H9 (cell line): ENCODE results near the gene BLMH. TPM values are rescaled to one million over a fixed set of nuclear protein-coding genes. Genes with fewer than 3 reads are reported as not detected.

ENCODE experiments used
- DNase-seq: peaks from one replicate; pipeline ENCODE4 v3.0.0-alpha.2; 2017
- H2AFZ ChIP-seq: one replicate; pipeline ENCODE4 v1.6.1; 2013; ENCODE audit warnings: mild to moderate bottlenecking, low read length, control low read depth, moderate library complexity
- H2AK5ac ChIP-seq: 2 replicates; pipeline ENCODE4 v1.6.1; 2013; ENCODE audit warnings: low read length, control low read depth, mixed read lengths; ENCODE audit not compliant: insufficient read length
- H2BK120ac ChIP-seq: one replicate; pipeline ENCODE4 v1.6.1; 2013; ENCODE audit warnings: low read depth, mild to moderate bottlenecking, low read length, control low read depth, inconsistent platforms; ENCODE audit not compliant: poor library complexity, severe bottlenecking
- H2BK12ac ChIP-seq: 2 replicates; pipeline ENCODE4 v1.6.1; 2013; ENCODE audit warnings: low read length, control low read depth, mixed read lengths, low read depth; ENCODE audit not compliant: insufficient read length
- H2BK15ac ChIP-seq: 2 replicates; pipeline ENCODE4 v1.6.1; 2013; ENCODE audit warnings: low read depth, low read length, control low read depth
- H2BK20ac ChIP-seq: one replicate; pipeline ENCODE4 v1.6.1; 2013; ENCODE audit warnings: low read depth, mild to moderate bottlenecking, low read length, control low read depth, inconsistent platforms; ENCODE audit not compliant: poor library complexity, severe bottlenecking
- H2BK5ac ChIP-seq: 2 replicates; pipeline ENCODE4 v1.6.1; 2013; ENCODE audit warnings: low read length, control low read depth, mixed read lengths; ENCODE audit not compliant: insufficient read length
- H3K14ac ChIP-seq: 2 replicates; pipeline ENCODE4 v1.6.1; 2013; ENCODE audit warnings: low read length, control low read depth; ENCODE audit not compliant: insufficient read depth
- H3K18ac ChIP-seq: 2 replicates; pipeline ENCODE4 v1.6.1; 2013; ENCODE audit warnings: low read depth, mild to moderate bottlenecking, mixed read lengths, low read length, control low read depth; ENCODE audit not compliant: insufficient read length
- H3K23ac ChIP-seq: 2 replicates; pipeline ENCODE4 v1.6.1; 2013; ENCODE audit warnings: low read length, control low read depth, mixed read lengths, low read depth; ENCODE audit not compliant: insufficient read length
- H3K23me2 ChIP-seq: 2 replicates; pipeline ENCODE4 v1.6.1; 2013; ENCODE audit warnings: low read depth, mild to moderate bottlenecking, mixed read lengths, low read length, control low read depth; ENCODE audit not compliant: insufficient read length, poor library complexity, severe bottlenecking
- H3K27ac ChIP-seq: 2 replicates; pipeline ENCODE4 v1.5.1; 2013; ENCODE audit warnings: low read length, control low read depth, mixed read lengths, low read depth; ENCODE audit not compliant: insufficient read length
- H3K27me3 ChIP-seq: 2 replicates; pipeline ENCODE4 v1.6.1; 2013; ENCODE audit warnings: low read length, control low read depth, inconsistent platforms; ENCODE audit not compliant: insufficient read depth
- H3K4ac ChIP-seq: 2 replicates; pipeline ENCODE4 v1.6.1; 2013; ENCODE audit warnings: low read depth, mild to moderate bottlenecking, control low read depth, inconsistent platforms, low read length, moderate library complexity
- H3K4me1 ChIP-seq: 2 replicates; pipeline ENCODE4 v1.6.1; 2013; ENCODE audit warnings: low read length, control low read depth, inconsistent platforms; ENCODE audit not compliant: insufficient read depth
- H3K4me2 ChIP-seq: 2 replicates; pipeline ENCODE4 v1.6.1; 2013; ENCODE audit warnings: low read length, control low read depth, mixed read lengths; ENCODE audit not compliant: insufficient read length, insufficient read depth
- H3K56ac ChIP-seq: 2 replicates; pipeline ENCODE4 v1.6.1; 2013; ENCODE audit warnings: low read depth, mild to moderate bottlenecking, mixed read lengths, low read length, control low read depth; ENCODE audit not compliant: insufficient read length
- H3K79me1 ChIP-seq: 2 replicates; pipeline ENCODE4 v1.6.1; 2013; ENCODE audit warnings: low read depth, mild to moderate bottlenecking, moderate library complexity, low read length, control low read depth, inconsistent platforms; ENCODE audit not compliant: insufficient read depth, poor library complexity, severe bottlenecking
- H3K79me2 ChIP-seq: 2 replicates; pipeline ENCODE4 v1.6.1; 2013; ENCODE audit warnings: low read length, control low read depth, inconsistent platforms; ENCODE audit not compliant: insufficient read depth
- H3K9ac ChIP-seq: 2 replicates; pipeline ENCODE4 v1.6.1; 2013; ENCODE audit warnings: low read length, control low read depth, mixed read lengths; ENCODE audit not compliant: insufficient read length; ENCODE audit errors: extremely low read depth
- H3K9me3 ChIP-seq: one replicate; pipeline ENCODE4 v1.6.1; 2013; ENCODE audit warnings: low read depth, low read length, inconsistent platforms; ENCODE audit not compliant: control insufficient read depth
- H3T11ph ChIP-seq: one replicate; pipeline ENCODE4 v1.6.1; 2013; ENCODE audit warnings: mild to moderate bottlenecking, low read length, control low read depth, inconsistent platforms
- H4K20me1 ChIP-seq: one replicate; pipeline ENCODE4 v1.6.1; 2013; ENCODE audit not compliant: control insufficient read depth, insufficient read length, insufficient read depth
- H4K5ac ChIP-seq: 2 replicates; pipeline ENCODE4 v1.6.1; 2013; ENCODE audit warnings: low read depth, mild to moderate bottlenecking, mixed read lengths, low read length, control low read depth; ENCODE audit not compliant: insufficient read length
- H4K8ac ChIP-seq: replicated peaks from 2 replicates; pipeline ENCODE4 v1.6.1; 2013; ENCODE audit warnings: low read length, control low read depth, mixed read lengths, low read depth; ENCODE audit not compliant: insufficient read length
- H4K91ac ChIP-seq: 2 replicates; pipeline ENCODE4 v1.6.1; 2013; ENCODE audit warnings: low read depth, mild to moderate bottlenecking, moderate library complexity, mixed read lengths, low read length, control low read depth; ENCODE audit not compliant: insufficient read length
- H3K27ac Mint-ChIP-seq, 3 experiments: 2 replicates in 2 of 3; 3 replicates in 1 of 3; pipeline ENCODE4 v1.8.0; 2020 to 2021; ENCODE audit warnings: mixed read lengths in 3 of 3, mild to moderate bottlenecking in 1 of 3, moderate library complexity in 1 of 3
- H3K27me3 Mint-ChIP-seq: 2 replicates; pipeline ENCODE4 v1.8.0; 2021; ENCODE audit warnings: low read depth, mild to moderate bottlenecking, moderate library complexity, mixed read lengths
- H3K36me3 Mint-ChIP-seq, 3 experiments: 2 replicates in 2 of 3; 3 replicates in 1 of 3; pipeline ENCODE4 v1.8.0; 2020 to 2021; ENCODE audit warnings: low read depth in 3 of 3, mixed read lengths in 3 of 3; ENCODE audit not compliant: insufficient read depth in 1 of 3
- H3K4me1 Mint-ChIP-seq, 2 experiments: 2 replicates each; pipeline ENCODE4 v1.8.0; 2020; ENCODE audit warnings: mixed read lengths in 2 of 2
- H3K4me3 Mint-ChIP-seq, 2 experiments: 2 replicates in 1 of 2; 3 replicates in 1 of 2; pipeline ENCODE4 v1.8.0; 2020 to 2021; ENCODE audit warnings: mild to moderate bottlenecking in 2 of 2, mixed read lengths in 2 of 2, moderate library complexity in 1 of 2
- H3K9me3 Mint-ChIP-seq, 2 experiments: 2 replicates in 1 of 2; 3 replicates in 1 of 2; pipeline ENCODE4 v1.8.0; 2020; ENCODE audit warnings: mild to moderate bottlenecking in 2 of 2, mixed read lengths in 2 of 2, moderate library complexity in 1 of 2
- CTCF ChIP-seq: fragments of 200-600 bp; sonication (generic); conservative IDR thresholded peaks from 3 replicates; pipeline ENCODE4 v1.8.0; 2021; ENCODE audit warnings: antibody characterized with exemption, mild to moderate bottlenecking
- WGBS: extraction: QIAGEN DNeasy Blood & Tissue Kit; methylation state at CpG from one replicate; pipeline ENCODE4 v1.1.7; 2013; ENCODE audit warnings: missing lambda C conversion rate, low lambda C conversion rate, mixed read lengths; ENCODE audit not compliant: insufficient read length; ENCODE audit errors: extremely low coverage; 5-methylcytosine and 5-hydroxymethylcytosine counted together
- total RNA-seq: library from RNA; stranded (reverse); gene quantifications from 2 replicates; pipeline ENCODE4 v1.2.1, GENCODE V29; 2021

BLMH gene
- total RNA-seq, 1 experiment from 2014 or later = 74.7 TPM

- H3K4me1 ChIP-seq = no peaks in the 10 kb centered on the region
- no peak overlapping the region for H2BK5ac ChIP-seq
- H2BK120ac ChIP-seq = no peak overlapping the region
- no peak overlapping the region for H2BK20ac ChIP-seq
- no peak overlapping the region for H4K5ac ChIP-seq
- H3K56ac ChIP-seq = no peak overlapping the region
- no peak overlapping the region for H3K9ac ChIP-seq
- peaks cover 0 to 3% of the 10 kb centered on the region in 2 experiments; a peak in 1 of 5 replicates for H3K9me3 Mint-ChIP-seq
- H3K23me2 ChIP-seq = no peaks in the 10 kb centered on the region
- H2BK12ac ChIP-seq = no peak overlapping the region
- H3K23ac ChIP-seq = no peak overlapping the region
- H3K27ac ChIP-seq = no peak overlapping the region
- WGBS = no CpG with 5 or more reads among the region's 7 CpGs
- H3K36me3 Mint-ChIP-seq = no peaks in the 10 kb centered on the region
- H3K14ac ChIP-seq = no peak overlapping the region
- H3K4me1 Mint-ChIP-seq = no peaks in the 10 kb centered on the region
- no peak overlapping the region for H2AK5ac ChIP-seq
- no peak overlapping the region for H3K4ac ChIP-seq
- no peaks in the 10 kb centered on the region for H3K79me1 ChIP-seq
- TF ChIP-seq CTCF = no peak
- H3K79me2 ChIP-seq = no peaks in the 10 kb centered on the region
- no peaks in the 10 kb centered on the region for H3K27me3 ChIP-seq
- no peak overlapping the region for H3K18ac ChIP-seq
- no peaks in the 10 kb centered on the region; the same call in none of the 2 replicates for H3K27me3 Mint-ChIP-seq
- H2BK15ac ChIP-seq = no peak overlapping the region
- DNase-seq = no peak
- no peak overlapping the region for H3T11ph ChIP-seq
- no peak overlapping the region for H3K4me3 Mint-ChIP-seq
- no peak overlapping the region for H2AFZ ChIP-seq
- no peak overlapping the region for H4K91ac ChIP-seq
- no peaks in the 10 kb centered on the region for H3K9me3 ChIP-seq
- H4K20me1 ChIP-seq = no peaks in the 10 kb centered on the region
- no peak overlapping the region for H4K8ac ChIP-seq
- H3K4me2 ChIP-seq = no peak overlapping the region
- H3K27ac Mint-ChIP-seq = no peak overlapping the region; a peak in 1 of 7 replicates
Observed at GRCh38 chr17:30209930-30210329, 81.8 kb downstream of the BLMH start.
